Smooth muscle cell (in vitro differentiated cells): Measurements from ENCODE around the gene C11orf52. TPM values are rescaled to one million over a fixed set of nuclear protein-coding genes. Genes with fewer than 3 reads are reported as not detected.
A peak's percentile ranks its signal among the peaks of the same experiment; 100 is the strongest.

Experiments
- DNase-seq: peaks from one replicate; lab custom pipeline; 2025; ENCODE audit not compliant: unreplicated experiment; lab: John Stamatoyannopoulos, UW
- H2AFZ ChIP-seq: fragments of 200-600 bp; sonication (generic); 2 replicates; pipeline ENCODE4 v1.6.0; 2016; ENCODE audit warnings: antibody characterized with exemption, low read depth, mild to moderate bottlenecking
- H3F3A ChIP-seq: fragments of 200-600 bp; sonication (generic); 2 replicates; pipeline ENCODE4 v1.6.0; 2017; ENCODE audit warnings: antibody characterized with exemption, low read depth
- H3K27ac ChIP-seq: fragments of 200-600 bp; sonication (generic); 2 replicates; pipeline ENCODE4 v1.5.1; 2016; ENCODE audit warnings: low read depth, mild to moderate bottlenecking
- H3K27me3 ChIP-seq: fragments of 200-600 bp; sonication (generic); 2 replicates; pipeline ENCODE4 v1.6.1; 2016; ENCODE audit warnings: low read depth, mild to moderate bottlenecking
- H3K36me3 ChIP-seq: fragments of 200-600 bp; sonication (generic); 2 replicates; pipeline ENCODE4 v1.5.1; 2016; ENCODE audit warnings: low read depth
- H3K4me1 ChIP-seq: fragments of 200-600 bp; sonication (generic); 2 replicates; pipeline ENCODE4 v1.5.1; 2016; ENCODE audit warnings: low read depth
- H3K4me2 ChIP-seq: fragments of 200-600 bp; sonication (generic); 2 replicates; pipeline ENCODE4 v1.6.0; 2016; ENCODE audit warnings: mild to moderate bottlenecking
- H3K4me3 ChIP-seq: fragments of 200-600 bp; sonication (generic); 2 replicates; pipeline ENCODE4 v1.5.1; 2016; ENCODE audit warnings: mild to moderate bottlenecking
- H3K79me2 ChIP-seq: fragments of 200-600 bp; sonication (generic); 2 replicates; pipeline ENCODE4 v1.6.0; 2016; ENCODE audit warnings: low read depth, mild to moderate bottlenecking
- H3K9ac ChIP-seq: fragments of 200-600 bp; sonication (generic); 2 replicates; pipeline ENCODE4 v1.6.0; 2016; ENCODE audit warnings: low read depth
- H3K9me3 ChIP-seq: fragments of 200-600 bp; sonication (generic); replicated peaks from 2 replicates; pipeline ENCODE4 v1.5.1; 2016; ENCODE audit warnings: low read depth
- H4K20me1 ChIP-seq: fragments of 200-600 bp; sonication (generic); 2 replicates; pipeline ENCODE4 v1.6.0; 2016; ENCODE audit warnings: low read depth
- WGBS: methylation state at CpG from one replicate; pipeline ENCODE4 v1.1.7; 2016; ENCODE audit warnings: low lambda C conversion rate; 5-methylcytosine and 5-hydroxymethylcytosine counted together
- polyA plus RNA-seq: library from polyadenylated mRNA; unstranded; fragments of >200 nt; fragmentation: Nextera tagmentation; extraction: Ambion mirVana; gene quantifications from 2 replicates; pipeline ENCODE4 v1.2.1, GENCODE V29; 2016
- total RNA-seq: library from RNA; depleted of rRNA; stranded (reverse); fragments of >200 nt; gene quantifications from 2 replicates; pipeline ENCODE4 v1.2.3, GENCODE V29; 2014
- TF ChIP-seq, protein P1 (sequence below): fragments of 200-600 bp; sonication (generic); IDR thresholded peaks from 2 replicates; pipeline ENCODE4 v1.5.1; 2017; ENCODE audit warnings: borderline replicate concordance, mild to moderate bottlenecking, antibody characterized with exemption; ENCODE audit not compliant: insufficient read depth, poor library complexity, severe bottlenecking

The C11orf52 gene
- total and polyA plus RNA-seq, 2 experiments from 2014 or later, result 0.64 to 3.0 TPM

- Histone ChIP-seq H3K4me2 (no peak overlapping the region), H3K4me3 (no peak overlapping the region), H3K4me1 (peaks cover 35% of the 10 kb centered on the region), H3F3A (peaks cover 50% of the 10 kb centered on the region), H3K27ac (peak overlapping the region; percentile 97), H3K27me3 (no peaks in the 10 kb centered on the region), H4K20me1 (no peaks in the 10 kb centered on the region), H3K9ac (no peak overlapping the region), H3K9me3 (no peaks in the 10 kb centered on the region), H3K79me2 (no peaks in the 10 kb centered on the region), H3K36me3 (no peaks in the 10 kb centered on the region), H2AFZ (no peak overlapping the region)
- TF ChIP-seq, protein P1, sequence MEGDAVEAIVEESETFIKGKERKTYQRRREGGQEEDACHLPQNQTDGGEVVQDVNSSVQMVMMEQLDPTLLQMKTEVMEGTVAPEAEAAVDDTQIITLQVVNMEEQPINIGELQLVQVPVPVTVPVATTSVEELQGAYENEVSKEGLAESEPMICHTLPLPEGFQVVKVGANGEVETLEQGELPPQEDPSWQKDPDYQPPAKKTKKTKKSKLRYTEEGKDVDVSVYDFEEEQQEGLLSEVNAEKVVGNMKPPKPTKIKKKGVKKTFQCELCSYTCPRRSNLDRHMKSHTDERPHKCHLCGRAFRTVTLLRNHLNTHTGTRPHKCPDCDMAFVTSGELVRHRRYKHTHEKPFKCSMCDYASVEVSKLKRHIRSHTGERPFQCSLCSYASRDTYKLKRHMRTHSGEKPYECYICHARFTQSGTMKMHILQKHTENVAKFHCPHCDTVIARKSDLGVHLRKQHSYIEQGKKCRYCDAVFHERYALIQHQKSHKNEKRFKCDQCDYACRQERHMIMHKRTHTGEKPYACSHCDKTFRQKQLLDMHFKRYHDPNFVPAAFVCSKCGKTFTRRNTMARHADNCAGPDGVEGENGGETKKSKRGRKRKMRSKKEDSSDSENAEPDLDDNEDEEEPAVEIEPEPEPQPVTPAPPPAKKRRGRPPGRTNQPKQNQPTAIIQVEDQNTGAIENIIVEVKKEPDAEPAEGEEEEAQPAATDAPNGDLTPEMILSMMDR, result no peak
- WGBS, result 88% methylated on average over 1 of the region's 1 CpG
- no peak for DNase-seq
These were observed 15.6 kb downstream of the C11orf52 start for GRCh38 chr11:111934306-111934705.

- no peaks in the 10 kb centered on the region for H3K27me3 ChIP-seq
- no peaks in the 10 kb centered on the region for H3K36me3 ChIP-seq
- no peaks in the 10 kb centered on the region for H3K9me3 ChIP-seq
- no peak overlapping the region for H3K4me3 ChIP-seq
- TF ChIP-seq, protein P1, result no peak
- peak overlapping the region; percentile 90 for H3K4me2 ChIP-seq
- 30% methylated on average over 4 of the region's 4 CpGs for WGBS
- H2AFZ ChIP-seq, result peak overlapping the region; percentile 41
- peaks cover 3% of the 10 kb centered on the region for H3K79me2 ChIP-seq
- peaks cover 55% of the 10 kb centered on the region for H3F3A ChIP-seq
- H3K4me1 ChIP-seq, result peaks cover 39% of the 10 kb centered on the region
- H3K27ac ChIP-seq, result peak overlapping the region; percentile 97
- peak overlapping the region; percentile 89 for H3K9ac ChIP-seq
- no peaks in the 10 kb centered on the region for H4K20me1 ChIP-seq
- no peak for DNase-seq
These were observed 16.8 kb downstream of the C11orf52 start for GRCh38 chr11:111935317-111936039.

- no peaks in the 10 kb centered on the region for H3K27me3 ChIP-seq
- H3K9ac ChIP-seq, result peak overlapping the region; percentile 89
- H2AFZ ChIP-seq, result peak overlapping the region; percentile 20
- H3K4me3 ChIP-seq, result peak overlapping the region; percentile 66
- WGBS, result 32% methylated on average over 3 of the region's 3 CpGs
- H3K9me3 ChIP-seq, result no peaks in the 10 kb centered on the region
- H3K4me2 ChIP-seq, result peak overlapping the region; percentile 90
- peak overlapping the region; percentile 97 for H3K27ac ChIP-seq
- no peak for DNase-seq
- TF ChIP-seq, protein P1, result no peak
- H3F3A ChIP-seq, result peaks cover 55% of the 10 kb centered on the region
- H3K36me3 ChIP-seq, result no peaks in the 10 kb centered on the region
- H3K79me2 ChIP-seq, result peaks cover 9% of the 10 kb centered on the region
- H4K20me1 ChIP-seq, result no peaks in the 10 kb centered on the region
- peaks cover 39% of the 10 kb centered on the region for H3K4me1 ChIP-seq
These were observed 17.4 kb downstream of the C11orf52 start for GRCh38 chr11:111936040-111936540.

DNA sequence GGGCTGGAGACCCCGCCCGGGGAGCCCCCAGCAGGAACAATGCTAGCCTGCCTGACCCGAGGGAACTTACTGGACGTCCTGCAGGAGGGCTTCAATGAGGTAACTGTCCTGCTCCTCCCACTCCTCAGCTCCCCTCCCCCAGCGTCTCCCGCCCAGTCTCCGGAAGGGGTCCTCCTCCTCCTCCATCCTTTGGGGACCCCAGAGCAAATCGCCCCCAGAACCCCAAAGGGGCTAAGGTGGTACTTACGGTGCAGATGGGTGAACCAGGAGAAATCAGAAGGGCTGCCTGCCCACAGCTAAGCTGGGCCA is 18.7 kb downstream of the C11orf52 start:
- WGBS, result 5% methylated on average over 8 of the region's 9 CpGs
- Histone ChIP-seq H3F3A (peaks cover 55% of the 10 kb centered on the region), H3K9ac (peak overlapping the region; percentile 89), H3K9me3 (no peaks in the 10 kb centered on the region), H3K27ac (peak overlapping the region; percentile 97), H3K36me3 (no peaks in the 10 kb centered on the region), H2AFZ (peak overlapping the region; percentile 28), H3K4me1 (peaks cover 39% of the 10 kb centered on the region), H3K4me2 (peak overlapping the region; percentile 90), H3K79me2 (peaks cover 20% of the 10 kb centered on the region), H3K27me3 (no peaks in the 10 kb centered on the region), H4K20me1 (no peaks in the 10 kb centered on the region), H3K4me3 (peak overlapping the region; percentile 66)
- DNase-seq, result no peak
- TF ChIP-seq, protein P1, result no peak
